NB4 (cell line): ENCODE measurements around the gene A1CF.
"Not testable (repeated sequence)": the region's sequence is repeated elsewhere in the genome, so short reads cannot be mapped to it uniquely, and the experiment has no call there.

Source experiments
- MYC ChIP-seq: IDR thresholded peaks from 2 replicates; pipeline ENCODE4 v1.6.1; 2011; ENCODE audit warnings: low read depth, low read length
- POLR2A ChIP-seq: IDR thresholded peaks from 2 replicates; pipeline ENCODE4 v1.6.1; 2011; ENCODE audit warnings: mild to moderate bottlenecking; ENCODE audit not compliant: insufficient read length; ENCODE audit errors: extremely low read depth
- TF ChIP-seq, protein P1 (sequence below): IDR thresholded peaks from one replicate; pipeline ENCODE4 v1.5.1; 2012; ENCODE audit warnings: low read depth, low read length

DNA sequence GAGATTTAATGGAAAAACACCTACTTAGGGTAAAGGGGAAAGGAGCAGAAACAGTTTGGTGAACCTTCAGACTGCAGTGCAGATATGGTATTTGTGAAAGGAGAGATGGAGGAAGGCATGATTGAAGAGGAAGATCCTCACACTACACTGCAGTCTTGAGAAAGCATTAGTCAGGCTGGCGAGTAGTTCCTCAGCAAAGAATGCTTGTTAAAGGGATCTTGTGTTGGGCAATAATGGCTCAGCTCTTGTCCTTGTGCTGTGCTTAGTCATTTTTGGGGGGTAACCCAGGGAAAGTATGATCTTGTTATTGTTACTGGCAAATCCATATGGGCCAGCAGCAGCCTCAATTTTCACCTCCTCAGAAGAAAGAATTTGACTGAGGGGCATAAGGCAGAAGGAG lies 105.4 kb downstream of the A1CF start:
- TF ChIP-seq, protein P1, sequence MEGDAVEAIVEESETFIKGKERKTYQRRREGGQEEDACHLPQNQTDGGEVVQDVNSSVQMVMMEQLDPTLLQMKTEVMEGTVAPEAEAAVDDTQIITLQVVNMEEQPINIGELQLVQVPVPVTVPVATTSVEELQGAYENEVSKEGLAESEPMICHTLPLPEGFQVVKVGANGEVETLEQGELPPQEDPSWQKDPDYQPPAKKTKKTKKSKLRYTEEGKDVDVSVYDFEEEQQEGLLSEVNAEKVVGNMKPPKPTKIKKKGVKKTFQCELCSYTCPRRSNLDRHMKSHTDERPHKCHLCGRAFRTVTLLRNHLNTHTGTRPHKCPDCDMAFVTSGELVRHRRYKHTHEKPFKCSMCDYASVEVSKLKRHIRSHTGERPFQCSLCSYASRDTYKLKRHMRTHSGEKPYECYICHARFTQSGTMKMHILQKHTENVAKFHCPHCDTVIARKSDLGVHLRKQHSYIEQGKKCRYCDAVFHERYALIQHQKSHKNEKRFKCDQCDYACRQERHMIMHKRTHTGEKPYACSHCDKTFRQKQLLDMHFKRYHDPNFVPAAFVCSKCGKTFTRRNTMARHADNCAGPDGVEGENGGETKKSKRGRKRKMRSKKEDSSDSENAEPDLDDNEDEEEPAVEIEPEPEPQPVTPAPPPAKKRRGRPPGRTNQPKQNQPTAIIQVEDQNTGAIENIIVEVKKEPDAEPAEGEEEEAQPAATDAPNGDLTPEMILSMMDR: not testable (repeated sequence)
- TF ChIP-seq POLR2A, MYC: not testable (repeated sequence)
